ENCODE data around the gene MED20. TPM values are rescaled to one million over a fixed set of nuclear protein-coding genes. Genes with fewer than 3 reads are reported as not detected.

The MED20 gene
- total RNA-seq, 1 donor from 2014 or later: 16.7 TPM

DNA sequence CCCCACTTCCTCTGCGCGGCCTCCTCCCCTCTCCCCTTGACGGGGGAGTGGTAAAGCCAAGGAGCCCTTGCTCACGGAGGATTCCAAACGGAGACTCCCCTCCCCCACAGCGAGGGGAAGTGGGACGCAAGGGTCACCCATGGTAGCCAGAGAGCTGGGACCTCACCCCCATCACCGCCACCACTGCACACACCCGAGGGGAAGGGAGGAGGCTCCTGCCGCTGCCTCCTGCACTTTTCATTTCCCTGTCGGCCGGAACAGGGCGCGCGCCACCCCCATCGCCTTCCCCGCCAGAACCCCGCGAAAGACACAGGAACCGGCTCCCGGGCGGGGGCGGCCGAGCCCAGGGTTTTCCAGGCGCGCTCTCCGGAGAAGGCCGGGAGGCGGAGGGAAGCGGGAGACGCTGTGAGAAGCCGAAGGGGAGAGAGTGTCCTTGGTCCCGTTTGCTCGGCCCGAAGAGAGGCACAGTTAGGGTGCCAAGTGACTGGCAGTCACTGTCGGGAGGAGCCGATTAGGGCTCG, 19.9 kb upstream of the MED20 start:
- DNase-seq: no peak

DNA sequence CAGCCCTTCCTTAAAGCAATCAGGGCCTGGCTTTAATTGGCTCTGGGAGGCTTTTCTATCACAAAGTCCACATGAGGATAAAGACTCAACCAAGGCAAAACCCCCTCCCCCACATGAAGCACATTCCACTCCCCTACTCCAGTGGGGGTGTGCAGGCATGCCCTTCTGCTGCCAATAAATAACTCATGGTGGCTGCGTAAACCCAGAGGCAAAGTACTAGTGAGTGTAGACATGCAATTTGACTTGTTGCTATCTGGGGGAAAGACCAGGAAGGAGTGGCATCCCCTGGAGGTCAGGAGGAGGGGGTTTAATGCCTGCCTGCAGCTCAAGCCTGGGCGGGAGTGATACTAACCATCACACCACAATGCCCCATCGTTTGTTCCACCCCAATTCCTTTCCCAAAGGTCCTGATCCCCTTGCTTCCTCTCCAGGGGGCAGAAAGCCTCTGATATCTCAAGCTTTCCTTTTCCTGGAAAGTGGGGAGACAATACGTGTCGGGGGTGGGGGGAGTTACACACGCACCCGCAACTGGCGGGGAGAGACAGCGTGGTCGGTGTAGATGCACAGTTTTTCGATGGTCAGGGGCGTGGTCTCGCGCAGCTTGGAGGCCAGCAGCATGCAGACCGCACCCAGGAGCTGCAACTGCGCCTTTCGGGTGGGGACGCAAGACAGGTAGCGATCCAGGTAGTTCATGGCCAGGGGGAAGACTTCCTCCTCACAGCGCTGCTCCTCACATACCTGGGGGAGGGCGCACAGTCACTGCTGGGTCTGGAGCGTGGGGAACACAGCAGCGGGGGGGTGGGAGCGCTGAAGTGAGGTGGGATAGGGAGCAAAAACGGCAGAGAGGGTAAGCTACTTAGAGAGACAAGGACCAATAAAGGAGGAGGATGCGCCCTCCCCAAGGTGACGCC, 19.2 kb upstream of the MED20 start:
- DNase-seq: peak; percentile 50

GRCh38 chr6:41939176-41939847, 18.4 kb upstream of the MED20 start:
- no peak for DNase-seq

DNA sequence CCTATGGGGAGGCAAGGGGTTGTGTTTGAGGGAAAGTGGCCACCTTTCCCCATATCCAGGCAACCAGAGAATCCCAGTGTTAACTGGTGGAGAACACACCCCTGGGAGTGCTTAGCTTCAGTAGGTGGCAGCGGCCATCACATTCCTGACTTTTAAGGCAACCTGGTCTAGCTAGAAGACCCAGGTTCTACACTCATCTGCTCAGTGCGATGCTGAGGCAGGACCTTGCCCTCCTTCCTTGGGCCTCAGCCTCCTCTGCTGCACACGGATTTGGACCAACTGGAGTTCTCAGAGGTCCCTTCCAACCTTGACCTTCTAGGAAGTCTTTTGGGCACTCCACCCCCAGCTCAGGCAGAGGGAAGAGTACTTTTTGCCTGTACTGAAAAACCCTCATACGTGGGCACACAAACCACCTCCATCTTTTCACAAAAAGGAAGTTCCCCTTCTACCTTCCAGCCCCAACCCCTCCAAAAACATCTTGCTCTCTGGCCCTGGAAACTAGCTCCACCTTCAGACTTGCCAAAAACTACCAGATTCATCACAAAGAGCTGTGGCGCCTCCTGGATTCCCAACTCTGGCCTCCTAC, 17.7 kb upstream of the MED20 start:
- DNase-seq: peak; percentile 43

DNA sequence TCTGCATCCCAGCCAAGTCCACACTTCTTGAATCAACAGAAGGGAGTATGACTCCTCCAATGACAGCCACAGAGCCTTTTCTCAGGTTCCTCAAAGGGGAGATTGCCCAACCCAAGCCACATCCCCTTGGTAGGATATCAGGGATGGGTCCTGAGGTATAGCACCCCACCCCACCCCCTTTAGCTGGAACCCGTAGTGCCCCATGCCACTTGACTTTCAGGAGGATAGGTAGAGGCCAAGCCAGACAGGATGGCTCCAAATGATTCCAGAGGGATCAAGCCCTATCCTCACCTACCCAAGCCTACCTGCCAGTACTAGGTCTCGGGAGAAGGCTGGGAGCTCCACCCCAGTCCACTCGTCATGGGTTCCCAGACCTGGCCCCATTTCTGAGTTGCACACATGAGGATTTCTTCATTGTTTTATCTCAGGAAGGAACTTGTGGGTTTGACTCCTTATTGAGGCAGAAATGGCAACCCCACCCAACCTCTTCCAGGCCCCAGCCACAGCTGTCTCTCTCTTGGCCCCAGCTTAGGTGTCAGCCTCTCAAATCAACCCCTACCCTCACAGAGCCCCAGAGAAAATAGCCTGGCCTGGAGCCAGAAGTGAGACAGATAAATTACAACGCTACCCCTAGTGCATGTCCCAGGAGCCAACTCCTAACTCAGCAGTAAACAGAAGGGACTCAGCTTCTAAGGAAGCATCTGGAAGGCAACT, 17.1 kb upstream of the MED20 start:
- no peak for DNase-seq

DNA sequence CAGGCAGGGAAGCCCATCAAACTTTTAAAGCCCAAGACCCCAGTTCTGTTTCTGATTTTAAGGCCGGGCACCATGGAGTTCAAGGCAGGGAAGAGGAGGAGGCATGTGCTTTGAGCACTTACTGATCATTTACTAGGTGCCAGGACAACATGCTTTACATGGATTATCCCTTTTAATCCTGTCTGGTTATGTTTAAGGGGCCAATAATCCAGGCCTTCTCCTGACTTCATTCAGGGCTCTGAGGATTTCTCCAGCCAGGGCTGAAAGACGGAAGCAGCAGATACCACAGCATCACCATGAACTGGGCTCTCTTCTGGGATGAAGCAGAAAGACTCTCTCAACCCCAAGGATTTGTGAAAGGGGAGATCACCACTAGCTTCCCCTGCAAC, 16.5 kb upstream of the MED20 start:
- DNase-seq: no peak

- peak; percentile 26 for DNase-seq
Measured at GRCh38 chr6:41936073-41936837, 15.3 kb upstream of the MED20 start.

GRCh38 chr6:41935685-41936072, 14.7 kb upstream of the MED20 start:
- no peak for DNase-seq

DNA sequence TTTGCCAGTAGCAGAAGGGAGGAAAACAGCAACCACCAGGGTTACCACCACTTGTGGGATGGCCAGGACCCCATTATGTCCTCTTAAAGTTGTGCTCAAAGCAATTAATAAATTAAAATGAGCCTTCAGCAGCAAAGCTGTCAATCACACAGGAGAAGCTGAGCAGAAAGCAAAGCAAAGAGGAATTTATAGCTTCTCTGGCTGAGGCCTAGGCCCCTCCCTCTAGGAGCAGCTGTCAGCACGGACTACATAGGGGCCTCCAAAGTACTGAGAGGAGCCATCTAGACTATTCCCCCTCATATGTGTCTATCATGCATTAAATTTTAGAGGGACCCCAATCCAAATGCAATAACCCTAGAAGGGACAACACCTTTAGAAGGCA, 14.2 kb upstream of the MED20 start:
- no peak for DNase-seq

DNA sequence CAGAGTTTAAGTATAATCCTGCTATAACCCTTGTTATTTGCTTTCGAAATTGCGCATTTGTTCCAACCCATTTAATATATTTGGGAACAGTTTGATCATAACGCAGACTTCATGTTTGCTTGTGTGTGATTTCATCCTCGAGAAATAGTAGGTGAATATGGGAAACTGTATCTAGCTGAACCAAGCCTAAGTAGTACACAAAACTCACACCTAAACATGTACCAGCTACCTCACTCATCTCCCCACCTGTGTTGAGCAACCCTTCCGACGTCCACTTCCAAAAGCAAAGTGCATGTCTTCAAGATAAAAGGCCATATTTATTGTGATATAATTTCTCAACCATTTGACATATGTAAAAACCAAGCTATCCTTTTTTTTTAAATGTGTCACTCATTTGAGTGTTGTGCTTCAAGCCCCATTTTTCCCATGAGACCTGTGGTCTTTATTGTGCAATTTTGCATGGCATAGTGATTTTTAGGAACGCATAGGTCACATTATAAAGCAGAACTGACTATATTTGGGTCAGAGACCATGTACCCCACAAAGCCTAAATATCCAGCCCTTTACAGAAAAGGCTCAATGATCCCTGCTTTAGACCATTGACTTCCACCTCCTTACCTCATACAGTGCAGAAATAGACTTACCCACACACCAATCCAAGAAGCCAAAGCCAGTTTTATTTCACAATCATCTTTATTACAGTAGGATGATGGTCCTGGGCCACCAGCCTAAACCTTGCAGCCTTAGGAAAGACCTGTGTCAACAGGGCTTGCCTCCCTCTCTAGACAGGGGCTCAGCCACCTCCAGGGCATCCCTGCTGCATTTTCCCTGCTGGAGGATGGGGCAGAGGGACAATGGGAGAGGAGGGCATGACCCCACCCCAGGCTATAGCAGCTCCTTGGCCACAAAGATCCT, 13.6 kb upstream of the MED20 start:
- DNase-seq: no peak

- no peak for DNase-seq
Measured at GRCh38 chr6:41932378-41932777, 11.4 kb upstream of the MED20 start.

DNA sequence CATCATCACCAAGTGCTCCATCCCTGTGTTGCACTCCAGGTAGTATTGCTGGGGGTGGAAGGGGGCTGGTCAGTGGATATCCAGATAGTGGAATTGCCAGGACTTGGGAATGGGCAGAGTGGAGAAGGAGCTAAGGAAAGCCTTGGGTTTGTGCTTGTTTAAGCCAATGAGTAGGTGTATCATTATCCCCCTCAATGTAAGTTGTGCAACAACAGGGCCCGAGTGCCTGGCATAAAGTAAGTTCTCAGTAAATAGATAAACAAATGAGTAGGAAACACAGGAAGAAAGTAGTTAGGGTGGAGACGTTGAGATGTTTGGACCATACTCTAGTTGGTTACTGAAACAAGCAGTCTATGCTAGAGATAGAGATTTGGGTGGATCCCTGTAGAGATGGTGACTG, 10.9 kb upstream of the MED20 start:
- no peak for DNase-seq

- DNase-seq: no peak
Measured at GRCh38 chr6:41929924-41930323, 9.0 kb upstream of the MED20 start.

DNA sequence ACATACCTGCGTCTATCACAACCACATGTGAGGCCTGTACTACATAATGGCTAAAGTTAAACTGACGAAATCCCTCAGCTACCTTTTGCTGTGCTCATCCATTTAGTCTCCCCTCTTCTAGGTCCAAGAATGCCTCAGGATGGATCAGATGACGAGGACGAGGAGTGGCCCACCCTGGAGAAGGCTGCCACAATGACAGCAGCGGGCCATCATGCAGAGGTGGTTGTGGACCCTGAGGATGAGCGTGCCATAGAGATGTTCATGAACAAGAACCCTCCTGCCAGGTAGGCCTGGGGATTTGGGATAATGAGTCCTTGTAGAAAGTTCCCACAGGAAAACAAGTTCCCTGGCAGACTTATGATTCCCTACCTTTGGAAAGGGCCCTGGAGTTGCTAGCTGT, 6.3 kb upstream of the MED20 start:
- DNase-seq: no peak

DNA sequence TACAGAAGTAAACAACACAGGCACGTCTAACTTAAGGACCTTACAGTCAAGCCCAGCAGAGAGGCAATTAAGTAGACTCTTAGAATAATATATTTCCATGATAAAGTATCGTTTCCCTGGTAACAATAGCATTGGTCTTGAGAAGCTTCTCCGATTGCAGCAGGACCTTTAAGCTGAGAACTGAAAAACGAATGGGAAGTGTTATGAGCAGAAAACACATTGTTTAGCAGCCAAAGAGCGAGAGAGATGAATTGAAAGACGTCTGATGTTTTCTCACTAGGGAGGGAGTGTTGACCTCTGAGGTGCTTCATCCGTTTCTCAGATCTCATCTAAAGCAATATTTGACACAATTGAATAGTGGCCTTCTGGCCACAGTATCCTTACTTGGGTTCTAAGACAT, 1.2 kb upstream of the MED20 start:
- no peak for DNase-seq

DNA sequence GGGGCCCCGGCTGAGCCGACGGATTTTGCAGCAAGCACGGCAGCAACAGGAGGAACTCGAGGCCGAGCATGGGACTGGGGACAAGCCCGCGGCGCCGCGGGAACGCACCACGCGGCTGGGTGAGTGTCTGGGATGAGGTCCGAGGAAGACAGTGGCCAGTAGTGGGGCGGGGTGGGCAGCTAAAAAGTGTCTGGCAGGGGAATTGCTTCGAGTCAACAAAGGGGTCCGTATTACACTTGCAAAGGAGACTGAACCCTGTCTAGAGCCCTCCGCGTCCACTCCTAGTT, 716 bp upstream of the MED20 start:
- DNase-seq: no peak

GRCh38 chr6:41917528-41917927, 3.4 kb downstream of the MED20 start:
- no peak for DNase-seq

- DNase-seq: no peak
Measured at GRCh38 chr6:41914869-41915530, 5.9 kb downstream of the MED20 start.

DNA sequence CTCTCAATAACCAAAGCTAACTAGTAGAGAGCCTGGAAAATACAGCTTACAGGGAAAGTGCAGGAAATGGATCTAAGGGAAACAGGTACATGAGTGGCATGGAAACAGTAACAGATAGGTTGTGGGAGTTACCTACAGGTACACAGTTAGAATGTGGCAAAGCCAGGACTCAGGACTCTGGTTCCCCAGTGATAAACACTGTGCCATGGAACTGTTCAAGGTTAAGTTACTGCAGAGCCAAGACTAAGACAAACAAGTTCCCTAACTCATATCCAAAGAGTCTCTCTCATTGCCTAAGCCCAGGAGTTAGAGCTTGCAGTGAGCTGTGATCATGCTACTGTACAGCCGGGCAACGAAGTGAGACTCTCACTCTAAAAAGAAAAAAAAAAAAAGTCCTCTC, 6.6 kb downstream of the MED20 start:
- no peak for DNase-seq

DNA sequence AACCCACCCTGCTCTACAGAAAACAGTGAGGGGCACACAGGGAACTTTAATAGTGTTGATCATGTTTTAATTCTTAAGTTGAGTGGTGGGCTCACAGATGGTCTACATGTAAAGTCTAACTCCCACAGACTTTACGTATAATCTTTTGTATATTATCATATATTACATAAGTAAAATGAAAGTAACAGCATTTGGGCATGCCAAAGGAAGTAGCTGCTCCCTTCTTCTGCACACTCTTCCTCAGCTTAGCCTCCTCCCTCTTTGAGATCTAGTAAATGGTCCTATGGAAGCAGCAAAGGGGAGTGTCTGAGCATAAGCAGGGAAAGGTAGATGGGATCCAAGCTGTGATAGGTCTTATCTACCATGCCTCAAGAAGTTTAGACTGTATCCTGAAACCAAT, 11.2 kb downstream of the MED20 start:
- no peak for DNase-seq
